Erythroblast (primary cell): ENCODE data around the gene ZCWPW2.

Experiments used
- GATA1 ChIP-seq: IDR thresholded peaks from 2 replicates; pipeline ENCODE4 v1.6.1; 2011; ENCODE audit warnings: low read depth, mild to moderate bottlenecking, control low read depth, low read length, moderate library complexity
- POLR2A ChIP-seq: IDR thresholded peaks from 2 replicates; pipeline ENCODE4 v1.6.1; 2011; ENCODE audit warnings: mild to moderate bottlenecking, low read length

DNA sequence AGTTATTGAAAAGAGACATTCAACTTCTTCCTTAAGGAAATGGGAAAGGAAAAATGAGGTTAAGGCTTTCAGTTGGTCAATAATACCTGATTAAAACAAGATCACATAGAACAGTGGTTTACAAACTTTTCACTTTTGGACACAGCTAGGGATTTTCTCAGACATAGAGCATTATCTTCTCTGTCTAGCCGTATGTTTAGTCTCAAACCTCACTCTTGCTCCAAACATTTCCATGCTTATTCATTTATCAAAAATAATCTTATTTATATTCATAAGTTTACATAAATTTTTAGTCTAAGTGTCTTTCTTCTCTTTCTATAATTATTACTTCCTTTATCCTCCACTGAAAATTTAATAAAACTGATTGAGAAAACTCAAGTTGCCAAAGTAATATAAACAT is 114.3 kb downstream of the ZCWPW2 start:
- TF ChIP-seq POLR2A = no peak
- no peak for TF ChIP-seq GATA1
